ENCODE data around the gene MAP2K6. TPM values are rescaled to one million over a fixed set of nuclear protein-coding genes. Genes with fewer than 3 reads are reported as not detected.

Gene MAP2K6
- total RNA-seq, 1 donor from 2014 or later = 2.0 TPM

DNA sequence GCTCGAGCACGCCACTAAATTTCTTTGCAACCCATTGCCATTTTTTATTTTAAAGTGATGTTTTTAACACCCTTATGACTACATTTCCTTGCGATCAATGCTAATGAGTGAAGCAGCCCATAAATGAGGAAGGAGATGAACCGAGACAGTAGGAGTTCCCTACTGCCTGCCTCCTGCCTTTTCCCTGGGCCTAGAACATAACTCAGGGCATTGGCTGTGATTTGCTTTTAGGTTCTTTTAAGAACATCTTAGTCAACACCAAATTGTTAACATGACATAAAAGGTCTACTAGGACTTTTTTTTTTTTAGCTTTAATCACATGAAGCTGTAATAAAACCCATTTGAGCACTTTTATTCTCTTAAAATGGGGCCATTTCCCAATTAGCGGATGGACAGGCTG lies 81.3 kb downstream of the MAP2K6 start:
- DNase-seq = no peak
- Histone ChIP-seq H3K36me3 (no peaks in the 10 kb centered on the region), H3K4me1 (peaks cover 5% of the 10 kb centered on the region), H3K27me3 (ENCODE audit: low read depth) (no peaks in the 10 kb centered on the region), H3K27ac (replicated peaks) (no peak overlapping the region), H3K4me3 (no peak overlapping the region), H3K9me3 (replicated peaks) (no peaks in the 10 kb centered on the region)
- intact Hi-C loops (cut with micrococcal nuclease) = no loop called here
- TF ChIP-seq, protein P1, sequence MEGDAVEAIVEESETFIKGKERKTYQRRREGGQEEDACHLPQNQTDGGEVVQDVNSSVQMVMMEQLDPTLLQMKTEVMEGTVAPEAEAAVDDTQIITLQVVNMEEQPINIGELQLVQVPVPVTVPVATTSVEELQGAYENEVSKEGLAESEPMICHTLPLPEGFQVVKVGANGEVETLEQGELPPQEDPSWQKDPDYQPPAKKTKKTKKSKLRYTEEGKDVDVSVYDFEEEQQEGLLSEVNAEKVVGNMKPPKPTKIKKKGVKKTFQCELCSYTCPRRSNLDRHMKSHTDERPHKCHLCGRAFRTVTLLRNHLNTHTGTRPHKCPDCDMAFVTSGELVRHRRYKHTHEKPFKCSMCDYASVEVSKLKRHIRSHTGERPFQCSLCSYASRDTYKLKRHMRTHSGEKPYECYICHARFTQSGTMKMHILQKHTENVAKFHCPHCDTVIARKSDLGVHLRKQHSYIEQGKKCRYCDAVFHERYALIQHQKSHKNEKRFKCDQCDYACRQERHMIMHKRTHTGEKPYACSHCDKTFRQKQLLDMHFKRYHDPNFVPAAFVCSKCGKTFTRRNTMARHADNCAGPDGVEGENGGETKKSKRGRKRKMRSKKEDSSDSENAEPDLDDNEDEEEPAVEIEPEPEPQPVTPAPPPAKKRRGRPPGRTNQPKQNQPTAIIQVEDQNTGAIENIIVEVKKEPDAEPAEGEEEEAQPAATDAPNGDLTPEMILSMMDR (IDR thresholded peaks at IDR 0.05; ENCODE audit: borderline replicate concordance) = no peak

DNA sequence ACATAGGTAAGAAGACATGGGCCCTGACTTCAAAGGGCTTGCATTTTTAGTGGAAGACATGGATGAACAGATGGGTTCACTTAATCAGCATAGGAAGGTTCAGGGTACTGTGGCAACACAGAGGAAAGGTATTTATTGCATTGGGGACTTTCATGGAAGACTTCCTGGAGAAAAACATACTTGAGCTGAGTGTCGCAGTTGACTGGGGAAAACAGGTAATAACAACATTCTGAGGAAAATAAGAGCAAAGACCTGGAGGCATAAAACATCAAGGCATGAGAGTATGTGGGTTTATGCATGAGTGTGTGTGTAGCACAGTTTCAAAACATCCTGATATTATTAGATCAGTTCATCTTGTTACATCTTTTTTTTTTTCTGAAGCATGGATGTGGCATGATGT lies 82.7 kb downstream of the MAP2K6 start:
- Histone ChIP-seq H3K4me1 (peaks cover 19% of the 10 kb centered on the region), H3K36me3 (no peaks in the 10 kb centered on the region), H3K4me3 (no peak overlapping the region), H3K9me3 (replicated peaks) (no peaks in the 10 kb centered on the region), H3K27ac (replicated peaks) (no peak overlapping the region), H3K27me3 (ENCODE audit: low read depth) (no peaks in the 10 kb centered on the region)
- intact Hi-C loops (cut with micrococcal nuclease) = no loop called here
- no peak for DNase-seq
- TF ChIP-seq, protein P1 (IDR thresholded peaks at IDR 0.05; ENCODE audit: borderline replicate concordance) = no peak

DNA sequence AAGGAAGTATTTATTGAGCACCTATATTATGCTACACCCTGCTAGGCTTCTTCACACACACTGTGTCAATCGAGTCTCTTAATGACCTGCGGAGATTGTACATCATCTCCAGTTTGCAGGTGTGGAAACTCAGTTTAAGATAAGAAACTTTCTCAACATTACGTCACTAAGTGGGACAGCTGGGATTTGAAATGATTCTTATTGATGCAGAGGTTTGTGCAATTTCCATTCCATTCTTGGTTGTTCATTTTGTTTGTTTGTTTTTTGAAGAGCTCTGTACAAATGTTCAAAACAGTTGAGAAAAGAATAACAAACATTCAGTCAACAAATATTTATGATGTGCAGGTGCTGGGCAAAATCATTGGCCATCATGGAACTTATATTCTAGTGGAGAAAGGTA lies 84.8 kb downstream of the MAP2K6 start:
- Histone ChIP-seq H3K36me3 (no peaks in the 10 kb centered on the region), H3K4me3 (no peak overlapping the region), H3K9me3 (replicated peaks) (no peaks in the 10 kb centered on the region), H3K27me3 (ENCODE audit: low read depth) (no peaks in the 10 kb centered on the region), H3K27ac (replicated peaks) (no peak overlapping the region), H3K4me1 (peaks cover 23% of the 10 kb centered on the region)
- intact Hi-C loops (cut with micrococcal nuclease) = no loop called here
- TF ChIP-seq, protein P1 (IDR thresholded peaks at IDR 0.05; ENCODE audit: borderline replicate concordance) = no peak
- no peak for DNase-seq

DNA sequence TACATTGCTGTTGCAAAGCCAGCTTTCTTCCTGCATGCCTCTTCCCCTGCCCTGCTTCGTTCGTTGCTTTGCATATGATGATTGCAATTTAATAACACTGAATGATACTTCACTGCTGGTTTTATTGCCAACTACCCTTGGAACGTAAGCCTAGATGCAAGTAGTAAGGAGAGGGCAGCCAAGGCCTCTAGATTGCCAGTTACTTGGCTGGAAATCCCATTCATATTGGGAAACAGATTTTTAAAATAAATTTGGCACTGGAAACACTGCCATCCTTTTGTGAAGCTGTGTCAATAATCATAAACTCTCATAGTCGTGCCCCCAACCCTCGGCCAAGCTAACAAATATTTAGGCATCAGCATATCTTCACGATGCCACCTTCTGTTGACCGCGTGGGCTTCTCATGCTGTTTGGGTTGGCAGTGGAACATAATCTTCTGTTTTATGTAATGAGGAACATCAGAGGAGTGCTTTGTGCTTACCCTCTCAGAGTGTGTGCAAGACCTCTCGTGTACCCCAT lies 86.5 kb downstream of the MAP2K6 start:
- H3K27ac ChIP-seq (replicated peaks) = peak overlapping the region; percentile 60
- no peaks in the 10 kb centered on the region for H3K27me3 ChIP-seq (ENCODE audit: low read depth)
- TF ChIP-seq, protein P1 (IDR thresholded peaks at IDR 0.05; ENCODE audit: borderline replicate concordance) = no peak
- H3K9me3 ChIP-seq (replicated peaks) = no peaks in the 10 kb centered on the region
- intact Hi-C loops (cut with micrococcal nuclease) = no loop called here
- H3K4me1 ChIP-seq = peaks cover 30% of the 10 kb centered on the region
- peak overlapping the region; percentile 43 for H3K4me3 ChIP-seq
- DNase-seq = no peak
- H3K36me3 ChIP-seq = no peaks in the 10 kb centered on the region

DNA sequence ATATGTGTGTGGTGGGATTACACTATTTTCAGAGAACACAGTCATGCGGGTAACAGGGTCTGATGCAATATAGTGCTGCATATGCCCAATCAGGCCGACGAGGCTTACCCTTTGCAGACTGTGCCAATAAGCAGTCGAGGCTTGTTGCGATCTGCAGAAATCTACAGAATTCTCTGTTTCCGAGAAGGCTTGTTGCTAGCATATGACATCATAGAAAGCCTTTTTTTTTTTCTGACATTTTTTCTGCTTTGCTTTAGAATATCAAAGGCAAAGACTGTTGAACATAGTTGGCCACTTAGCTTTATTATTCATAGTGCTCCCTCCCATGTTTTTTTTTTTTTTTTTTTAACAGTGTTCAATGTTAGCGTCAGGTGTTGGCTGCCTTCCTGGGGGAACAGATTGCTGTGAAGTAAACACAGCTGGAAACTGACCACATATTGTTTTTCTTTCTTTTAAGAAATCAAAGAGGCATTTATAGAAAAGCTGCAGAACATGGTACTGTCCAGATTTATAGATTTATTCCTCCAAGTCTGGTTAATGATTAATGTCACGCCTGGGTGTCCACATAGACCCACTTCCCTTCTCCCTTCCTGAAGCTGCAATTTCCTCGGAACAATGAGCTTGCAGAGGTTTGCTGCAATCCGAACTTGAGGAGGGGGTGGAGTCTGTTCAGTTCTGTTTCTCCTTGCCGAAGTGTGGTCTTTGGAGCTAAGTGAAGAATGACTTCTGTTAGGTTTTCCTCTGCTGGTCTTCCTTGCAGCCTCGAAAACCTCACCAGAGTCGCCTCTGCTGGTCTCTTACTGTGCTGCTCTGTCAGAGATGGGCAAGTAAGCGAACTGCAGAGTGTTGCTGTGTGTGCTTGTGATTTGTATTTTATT lies 87.3 kb downstream of the MAP2K6 start:
- Histone ChIP-seq H3K4me1 (peaks cover 35% of the 10 kb centered on the region), H3K4me3 (peak overlapping the region; percentile 43), H3K27me3 (ENCODE audit: low read depth) (no peaks in the 10 kb centered on the region), H3K27ac (replicated peaks) (peak overlapping the region; percentile 60), H3K36me3 (no peaks in the 10 kb centered on the region), H3K9me3 (replicated peaks) (no peaks in the 10 kb centered on the region)
- DNase-seq = no peak
- TF ChIP-seq, protein P1 (IDR thresholded peaks at IDR 0.05; ENCODE audit: borderline replicate concordance) = no peak
- intact Hi-C loops (cut with micrococcal nuclease) = no loop called here
